Measurements from ENCODE around the gene GAGE12G. TPM values are rescaled to one million over a fixed set of nuclear protein-coding genes. Genes with fewer than 3 reads are reported as not detected.

GAGE12G gene
- total and polyA plus RNA-seq, 2 donors: not detected

DNA sequence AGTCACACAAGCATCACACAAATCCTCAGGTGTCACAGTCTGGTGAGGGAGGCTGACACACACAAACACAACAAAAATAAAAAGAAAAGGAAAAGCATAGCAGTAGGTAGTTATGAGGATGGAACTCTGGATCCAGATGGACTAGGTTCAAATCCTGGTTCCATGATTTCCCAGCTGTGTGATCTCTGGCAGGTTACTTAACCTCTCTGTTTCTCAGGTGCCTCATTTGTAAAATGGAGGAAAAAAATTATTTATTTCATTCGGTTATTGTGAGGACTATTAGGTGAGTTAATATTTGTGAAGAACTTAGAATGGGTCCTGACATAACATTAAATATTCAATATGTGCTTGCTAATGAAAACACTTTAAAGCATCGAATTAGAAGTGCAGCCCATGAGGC, 48.4 kb downstream of the GAGE12G start:
- Histone ChIP-seq H3K4me3 (ENCODE audit: low read depth, low read length) (no peak overlapping the region), H3K27ac (ENCODE audit: low read depth) (no peak overlapping the region), H3K36me3 (ENCODE audit: insufficient read depth) (no peaks in the 10 kb centered on the region), H3K4me1 (ENCODE audit: insufficient read depth) (no peaks in the 10 kb centered on the region)
- no peak for DNase-seq (ENCODE audit: extremely low spot score)
- 92% methylated on average over 2 of the region's 2 CpGs for WGBS

Small RNA genes lying within 50 kb of the gene (small RNA-seq; reads per million reads assigned to genes)
- not detected for gene GAGE12B

Other genes starting within 250 kb of the GAGE12G start
- gene GAGE12J, start 248.4 kb upstream of the GAGE12G start, total RNA-seq: not detected
- not detected for gene GAGE12J, start 248.4 kb upstream of the GAGE12G start, polyA plus RNA-seq
- not detected for gene GAGE13, start 238.8 kb upstream of the GAGE12G start, total RNA-seq
- gene GAGE13, start 238.8 kb upstream of the GAGE12G start, polyA plus RNA-seq: not detected
- not detected for gene GAGE12C, start 38.2 kb upstream of the GAGE12G start, total RNA-seq
- not detected for gene GAGE12C, start 38.2 kb upstream of the GAGE12G start, polyA plus RNA-seq
- not detected for gene GAGE12D, start 28.7 kb upstream of the GAGE12G start, total RNA-seq
- not detected for gene GAGE12D, start 28.7 kb upstream of the GAGE12G start, polyA plus RNA-seq
- gene GAGE12E, start 19.1 kb upstream of the GAGE12G start, total RNA-seq: not detected
- gene GAGE12E, start 19.1 kb upstream of the GAGE12G start, polyA plus RNA-seq: not detected
- not detected for gene GAGE12F, start 9.6 kb upstream of the GAGE12G start, total RNA-seq
- gene GAGE12F, start 9.6 kb upstream of the GAGE12G start, polyA plus RNA-seq: not detected
- gene GAGE12H, start 9.5 kb downstream of the GAGE12G start, total RNA-seq: not detected
- gene GAGE12H, start 9.5 kb downstream of the GAGE12G start, polyA plus RNA-seq: not detected
- gene GAGE2A, start 19.1 kb downstream of the GAGE12G start, total RNA-seq: not detected
- gene GAGE2A, start 19.1 kb downstream of the GAGE12G start, polyA plus RNA-seq: not detected
- not detected for gene GAGE1, start 28.6 kb downstream of the GAGE12G start, total RNA-seq
- not detected for gene GAGE1, start 28.6 kb downstream of the GAGE12G start, polyA plus RNA-seq
- gene PAGE1, start 125.6 kb downstream of the GAGE12G start, total RNA-seq: not detected
- not detected for gene PAGE1, start 125.6 kb downstream of the GAGE12G start, polyA plus RNA-seq

Data from urinary bladder (tissue), 4 donors.